ENCODE results near the gene ZIC1. TPM values are rescaled to one million over a fixed set of nuclear protein-coding genes. Genes with fewer than 3 reads are reported as not detected.

ZIC1 gene
- total RNA-seq, 4 donors from 2014 or later = 3.4 to 24.5 (median 3.5) TPM

GRCh38 chr3:147410116-147410525 is 956 bp downstream of the ZIC1 start:
- no peak for TF ChIP-seq CTCF (IDR thresholded peaks at IDR 0.05; ENCODE audit: low read depth)

GRCh38 chr3:147410526-147411237 is 1.5 kb downstream of the ZIC1 start:
- no peak for TF ChIP-seq CTCF (IDR thresholded peaks at IDR 0.05; ENCODE audit: low read depth)

GRCh38 chr3:147411238-147411814 is 2.2 kb downstream of the ZIC1 start:
- TF ChIP-seq CTCF (IDR thresholded peaks at IDR 0.05; ENCODE audit: low read depth) = no peak

GRCh38 chr3:147411815-147412241 is 2.7 kb downstream of the ZIC1 start:
- no peak for TF ChIP-seq CTCF (IDR thresholded peaks at IDR 0.05; ENCODE audit: low read depth)

GRCh38 chr3:147412261-147412916 is 3.2 kb downstream of the ZIC1 start:
- TF ChIP-seq CTCF (IDR thresholded peaks at IDR 0.05; ENCODE audit: low read depth) = no peak

- no peak for TF ChIP-seq CTCF (IDR thresholded peaks at IDR 0.05; ENCODE audit: low read depth)
Measured at GRCh38 chr3:147412917-147413685, 3.9 kb downstream of the ZIC1 start.
